BJ (cell line): Measurements from ENCODE around the gene SMAD9. TPM values are rescaled to one million over a fixed set of nuclear protein-coding genes. Genes with fewer than 3 reads are reported as not detected.

Experiments used
- CTCF ChIA-PET: fragments of 350-600 bp; formaldehyde crosslinking; extraction: SDS; loops from one replicate; lab custom pipeline; 2021; ENCODE audit warnings: antibody characterized with exemption, inconsistent platforms; lab: Yijun Ruan, JAX
- POLR2A ChIA-PET: fragments of 300-600 bp; sonication (Branson Sonifier 250); formaldehyde crosslinking; extraction: SDS; loops from one replicate; lab custom pipeline; 2021; ENCODE audit warnings: antibody characterized with exemption; lab: Charles Lee
- DNase-seq: peaks from one replicate; pipeline ENCODE4 v3.0.0-alpha.2; 2011; ENCODE audit warnings: low read depth
- H3K27me3 ChIP-seq: 2 replicates; pipeline ENCODE4 v1.6.0; 2011; ENCODE audit warnings: low read length; ENCODE audit not compliant: control insufficient read depth, insufficient read depth
- H3K36me3 ChIP-seq: 2 replicates; pipeline ENCODE4 v1.5.1; 2011; ENCODE audit warnings: low read length; ENCODE audit not compliant: control insufficient read depth, insufficient read depth
- H3K4me3 ChIP-seq: 2 replicates; pipeline ENCODE4 v1.5.1; 2011; ENCODE audit warnings: low read depth, mild to moderate bottlenecking, control low read depth, low read length
- CTCF ChIP-seq: IDR thresholded peaks from 2 replicates; pipeline ENCODE4 v1.5.1; 2011; ENCODE audit warnings: low read depth, mild to moderate bottlenecking, control low read depth, inconsistent platforms, low read length, moderate library complexity; ENCODE audit not compliant: insufficient read depth
- polyA plus RNA-seq: library from polyadenylated mRNA; depleted of rRNA; stranded (reverse); fragments of >200 nt; gene quantifications from 2 replicates; pipeline ENCODE4 v1.2.3, GENCODE V29; 2011

Gene SMAD9
- polyA plus RNA-seq, 1 experiment = 3.0 TPM

- no peak for DNase-seq
- CTCF ChIA-PET = interaction anchor here (0.5 to 1.3 kb wide), 4 partner anchors 19 to 221 kb away, joined by 3 to 5 read pairs (median 4); no protein-coding TSS in a partner anchor
- Histone ChIP-seq H3K4me3 (no peak overlapping the region), H3K36me3 (no peaks in the 10 kb centered on the region), H3K27me3 (no peaks in the 10 kb centered on the region)
- no peak for TF ChIP-seq CTCF
- POLR2A ChIA-PET = no interaction called here
Measured at GRCh38 chr13:36822785-36823184, 97.3 kb downstream of the SMAD9 start.

- DNase-seq = no peak
- POLR2A ChIA-PET = no interaction called here
- H3K27me3 ChIP-seq = no peaks in the 10 kb centered on the region
- CTCF ChIA-PET = no interaction called here
- no peaks in the 10 kb centered on the region for H3K36me3 ChIP-seq
- TF ChIP-seq CTCF = no peak
- peak overlapping the region; percentile 92 for H3K4me3 ChIP-seq
Measured at GRCh38 chr13:36820222-36820621, 99.8 kb downstream of the SMAD9 start.

DNA sequence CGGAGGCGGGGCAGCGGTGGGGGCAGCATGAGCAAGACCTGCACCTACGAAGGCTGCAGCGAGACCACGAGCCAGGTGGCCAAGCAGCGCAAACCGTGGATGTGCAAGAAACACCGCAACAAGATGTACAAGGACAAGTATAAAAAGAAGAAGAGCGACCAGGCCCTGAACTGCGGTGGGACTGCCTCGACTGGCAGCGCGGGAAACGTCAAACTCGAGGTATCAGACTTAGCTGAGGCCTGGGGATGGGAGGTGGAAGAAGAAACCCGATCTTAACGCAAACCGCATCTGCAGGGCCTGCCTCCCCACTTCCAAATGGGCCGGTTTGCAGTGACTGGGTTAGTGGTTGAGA, 100.3 kb downstream of the SMAD9 start:
- DNase-seq = no peak

DNA sequence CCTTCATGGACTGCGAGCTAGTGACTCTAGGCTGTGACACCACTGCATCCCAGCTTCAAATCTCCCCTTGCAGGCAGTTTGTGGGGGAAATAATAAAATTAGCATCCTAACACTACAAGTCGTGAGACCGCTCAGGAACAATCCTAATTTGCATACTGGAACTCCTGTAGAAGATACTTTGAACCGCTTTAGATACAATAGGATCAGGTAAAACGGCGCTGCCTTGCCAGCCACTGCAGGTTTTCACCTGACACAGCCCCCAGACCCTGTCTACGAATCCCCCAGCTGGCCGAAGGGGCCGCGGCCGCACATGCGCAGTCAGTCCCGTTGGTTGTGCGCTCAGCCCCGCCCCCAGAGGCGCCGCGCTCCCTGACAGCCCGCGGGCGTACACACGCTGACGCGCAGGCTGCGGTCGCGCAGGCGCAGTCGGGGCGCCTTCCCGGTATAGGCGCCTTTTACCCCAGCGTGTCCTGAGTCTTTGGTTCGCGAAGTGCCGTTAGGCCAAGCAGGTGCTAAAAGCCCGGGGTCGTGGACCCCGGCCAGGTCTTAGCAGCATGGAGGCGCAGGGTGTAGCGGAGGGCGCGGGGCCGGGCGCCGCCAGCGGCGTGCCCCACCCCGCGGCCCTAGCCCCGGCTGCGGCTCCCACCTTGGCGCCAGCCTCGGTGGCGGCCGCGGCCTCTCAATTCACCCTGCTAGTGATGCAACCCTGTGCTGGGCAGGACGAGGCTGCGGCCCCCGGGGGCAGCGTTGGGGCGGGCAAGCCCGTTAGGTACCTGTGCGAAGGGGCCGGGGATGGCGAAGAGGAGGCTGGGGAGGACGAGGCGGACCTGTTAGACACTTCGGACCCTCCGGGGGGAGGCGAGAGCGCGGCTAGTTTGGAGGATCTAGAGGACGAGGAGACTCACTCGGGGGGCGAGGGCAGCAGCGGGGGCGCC, 101.0 kb downstream of the SMAD9 start, which contains the start of gene RFXAP:
TSS of gene RFXAP (plus strand) at position 419 of the 935 bp plus-strand sequence. CDS start at position 555, 136 bp downstream.
- H3K36me3 ChIP-seq = no peaks in the 10 kb centered on the region
- CTCF ChIA-PET = interaction anchor here (0.6 kb wide), 2 partner anchors 72 to 1626 kb away, joined by 3 to 4 read pairs; no protein-coding TSS in a partner anchor
- H3K4me3 ChIP-seq = peak within 1 kb of the TSS; percentile 92
- POLR2A ChIA-PET = no interaction called here
- no peaks in the 10 kb centered on the region for H3K27me3 ChIP-seq
- TF ChIP-seq CTCF = no peak
- DNase-seq = peak; percentile 24

More for the DNA sequence above, 100.3 kb downstream of the SMAD9 start:
- Histone ChIP-seq H3K27me3 (no peaks in the 10 kb centered on the region), H3K36me3 (no peaks in the 10 kb centered on the region), H3K4me3 (peak overlapping the region; percentile 92)
- POLR2A ChIA-PET = no interaction called here
- TF ChIP-seq CTCF = no peak
- CTCF ChIA-PET = no interaction called here
